Measurements from ENCODE around the gene DSN1.

GRCh38 chr20:36741072-36741471 lies 32.5 kb downstream of the DSN1 start:
- no peak for TF ChIP-seq CTCF (IDR thresholded peaks at IDR 0.05; ENCODE audit: low read length)
- TF ChIP-seq EZH2 (IDR thresholded peaks at IDR 0.05; ENCODE audit: borderline replicate concordance, low read length), result no peak

Measured in OCI-LY1 (cell line).